Measurements from ENCODE around the gene ST6GALNAC6.

Gene ST6GALNAC6

DNA sequence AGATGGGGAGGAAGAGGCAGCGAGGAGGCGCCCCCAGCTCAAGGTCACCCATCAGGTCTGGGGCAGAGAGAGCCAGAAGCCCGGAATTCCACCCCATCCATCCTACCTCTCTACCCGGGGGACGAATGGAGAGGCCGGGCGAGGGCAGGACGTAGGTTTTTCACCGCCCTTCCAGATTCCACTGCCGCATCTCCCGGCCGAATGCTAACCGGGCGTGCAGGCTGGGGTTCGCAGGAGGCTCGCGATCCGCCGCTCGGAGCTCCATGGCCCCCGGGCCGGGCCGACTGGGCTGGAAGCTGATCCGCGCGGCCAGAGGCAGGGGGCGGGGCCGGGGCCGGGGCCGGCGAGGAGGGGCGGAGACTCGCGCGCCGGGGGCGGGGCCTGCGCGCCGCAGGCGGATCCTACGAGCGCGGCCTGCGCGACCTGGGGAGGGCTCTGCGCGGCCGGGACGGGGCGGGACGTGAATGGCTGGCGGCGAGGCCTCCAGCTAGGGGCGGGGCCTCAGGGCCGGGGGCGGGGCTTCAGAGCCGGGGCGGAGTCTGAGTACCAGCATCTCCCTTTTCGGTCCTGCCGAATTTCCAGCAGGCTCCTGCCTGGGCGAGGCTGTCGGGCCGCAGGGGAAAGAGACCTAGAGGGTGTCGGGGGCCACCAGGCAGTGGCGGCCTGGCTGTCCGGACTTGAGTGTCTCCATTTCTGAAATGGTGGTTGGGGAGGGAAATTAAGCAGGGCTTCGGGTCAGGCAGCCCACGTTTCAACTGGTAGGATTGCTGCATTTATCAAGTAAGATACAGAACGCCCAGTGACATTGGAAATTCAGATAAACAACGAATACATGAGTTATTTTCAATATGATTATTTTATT is 17.5 kb upstream of the ST6GALNAC6 start, which contains the start of gene ST6GALNAC4:
Gene ST6GALNAC4, minus strand, starts transcription at position 322 of the 862 bp plus-strand sequence. CDS start 622 bp downstream, outside the sequence.
- peak; percentile 74 for DNase-seq (ENCODE audit: low read depth, low spot score)

DNA sequence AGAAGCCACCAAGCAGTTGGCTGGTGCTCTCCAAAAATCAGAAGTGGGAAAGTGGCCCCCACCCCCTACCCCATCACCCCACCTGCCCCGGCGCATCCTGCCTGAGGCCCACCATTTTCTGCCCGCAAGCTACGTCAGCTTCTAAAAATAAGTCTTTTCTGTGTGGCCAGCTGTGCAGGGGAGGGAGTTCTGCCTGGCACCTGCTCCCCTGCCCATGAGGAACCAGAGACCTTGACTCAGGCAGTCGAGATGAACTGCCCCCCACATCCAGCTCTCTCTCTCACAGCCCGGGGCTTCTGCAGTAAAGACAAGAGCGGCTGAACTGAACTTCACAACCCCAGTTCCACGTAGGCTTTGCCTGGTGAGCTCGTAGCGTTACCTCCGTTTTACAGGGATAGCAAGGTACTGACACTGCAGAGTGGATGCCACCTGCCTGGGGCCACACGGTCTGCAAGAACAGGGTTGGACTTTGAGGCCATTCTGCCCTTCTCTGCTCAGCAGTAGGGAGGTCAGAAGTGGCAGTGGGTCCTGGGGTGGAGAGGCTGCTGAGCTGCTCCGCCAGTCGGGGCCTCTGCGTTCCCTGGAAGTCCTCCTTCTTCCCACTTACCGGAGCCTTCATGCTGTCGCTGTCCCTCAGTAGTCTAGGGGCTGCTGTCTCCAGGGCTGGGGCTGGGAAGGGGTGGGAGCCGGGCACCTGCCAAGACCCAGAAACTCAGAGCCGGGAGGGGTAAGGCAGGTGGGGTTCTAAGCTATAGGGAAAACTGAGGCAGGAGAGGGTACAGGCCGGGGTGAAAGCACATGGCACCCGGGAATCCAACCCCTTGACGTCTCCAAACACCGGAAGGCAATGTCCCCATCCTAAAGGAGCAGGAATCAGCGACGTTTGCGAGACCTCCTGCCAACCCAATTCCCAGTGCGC is 16.7 kb upstream of the ST6GALNAC6 start:
- no peak for DNase-seq (ENCODE audit: low read depth, low spot score)

DNA sequence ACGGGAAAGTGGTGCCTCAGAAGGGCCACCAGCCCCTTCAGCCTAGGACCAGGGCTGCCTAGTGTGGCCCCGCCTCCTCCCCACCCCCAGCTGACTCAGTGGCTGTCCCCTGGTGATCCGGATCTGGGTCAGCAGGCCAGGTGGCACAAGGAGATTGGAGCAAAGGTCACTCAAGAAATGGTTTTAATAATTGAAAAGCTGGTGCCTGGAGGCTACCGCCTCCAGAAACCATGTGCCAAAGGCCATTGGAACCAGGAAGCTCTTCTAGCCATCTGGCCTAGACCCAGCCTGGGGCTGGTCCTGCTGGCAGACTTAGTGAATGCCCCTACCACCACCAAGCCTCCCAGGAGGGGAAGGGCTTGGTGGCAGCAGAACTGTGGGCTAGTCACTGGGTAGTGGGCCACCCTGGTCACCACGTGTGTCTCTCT is 15.9 kb upstream of the ST6GALNAC6 start:
- DNase-seq (ENCODE audit: low read depth, low spot score), result no peak

- no peak for DNase-seq (ENCODE audit: low read depth, low spot score)
Measured at GRCh38 chr9:127913682-127914081, 14.3 kb upstream of the ST6GALNAC6 start.

DNA sequence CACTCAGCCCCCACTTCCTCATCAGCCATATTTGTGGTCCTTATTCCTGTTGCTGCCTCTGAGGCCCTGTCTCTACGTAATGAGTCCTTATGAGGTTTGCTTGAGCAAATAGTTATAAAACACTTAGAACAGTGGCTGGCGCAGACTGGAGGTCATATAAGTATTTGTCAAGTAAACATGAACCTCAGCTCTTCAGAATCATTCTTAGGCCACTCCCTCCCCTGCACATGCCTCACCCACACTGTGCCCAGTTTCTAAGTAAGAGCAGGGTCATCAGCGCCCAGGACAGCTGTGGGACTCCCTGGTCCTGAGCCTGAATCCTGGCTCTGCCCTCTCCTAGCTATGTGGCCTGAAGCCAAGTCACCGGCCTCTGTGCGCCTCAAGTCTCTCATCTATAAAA is 13.5 kb upstream of the ST6GALNAC6 start:
- DNase-seq (ENCODE audit: low read depth, low spot score), result no peak

- no peak for DNase-seq (ENCODE audit: low read depth, low spot score)
Measured at GRCh38 chr9:127912296-127912695, 12.9 kb upstream of the ST6GALNAC6 start.

GRCh38 chr9:127910613-127911205 is 11.3 kb upstream of the ST6GALNAC6 start:
- no peak for DNase-seq (ENCODE audit: low read depth, low spot score)

GRCh38 chr9:127909839-127910273 is 10.5 kb upstream of the ST6GALNAC6 start:
- no peak for DNase-seq (ENCODE audit: low read depth, low spot score)

DNA sequence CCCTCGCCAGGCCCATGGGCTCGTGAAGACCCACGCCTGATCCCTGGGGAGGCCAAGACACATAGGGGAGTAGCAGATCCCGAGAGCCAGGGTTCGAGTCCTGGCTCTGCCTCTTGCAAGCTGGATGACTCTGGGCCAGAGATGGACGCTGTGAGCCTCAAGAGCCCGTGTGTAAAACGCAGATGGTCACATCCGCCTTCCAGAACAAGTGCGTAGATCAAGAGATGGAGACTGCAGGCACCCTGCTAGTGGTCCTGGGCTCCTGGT is 9.2 kb upstream of the ST6GALNAC6 start:
- no peak for DNase-seq (ENCODE audit: low read depth, low spot score)

- no peak for DNase-seq (ENCODE audit: low read depth, low spot score)
Measured at GRCh38 chr9:127907867-127908659, 8.7 kb upstream of the ST6GALNAC6 start.

DNA sequence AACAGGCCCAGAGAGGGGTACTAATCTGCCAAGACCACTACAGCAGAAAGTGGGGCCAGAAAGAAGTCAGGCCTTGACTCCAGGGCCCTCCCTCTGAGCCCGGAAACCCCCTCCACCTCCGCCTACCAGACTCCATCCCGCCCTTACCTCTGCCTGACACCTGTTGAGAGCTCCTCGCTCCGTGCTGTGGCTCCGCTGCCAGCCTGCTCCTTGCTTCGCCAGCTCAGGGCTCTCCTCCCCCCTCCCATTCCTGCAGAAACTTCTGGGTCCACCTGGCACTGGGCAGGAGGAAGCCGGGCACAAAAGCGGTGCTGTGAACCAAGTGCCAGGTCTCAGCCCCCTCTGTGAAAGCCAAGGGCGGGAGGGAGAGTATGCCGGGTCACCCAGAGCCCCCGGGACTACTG is 6.4 kb upstream of the ST6GALNAC6 start:
- DNase-seq (ENCODE audit: low read depth, low spot score), result no peak

- no peak for DNase-seq (ENCODE audit: low read depth, low spot score)
Measured at GRCh38 chr9:127905004-127905728, 5.8 kb upstream of the ST6GALNAC6 start.

DNA sequence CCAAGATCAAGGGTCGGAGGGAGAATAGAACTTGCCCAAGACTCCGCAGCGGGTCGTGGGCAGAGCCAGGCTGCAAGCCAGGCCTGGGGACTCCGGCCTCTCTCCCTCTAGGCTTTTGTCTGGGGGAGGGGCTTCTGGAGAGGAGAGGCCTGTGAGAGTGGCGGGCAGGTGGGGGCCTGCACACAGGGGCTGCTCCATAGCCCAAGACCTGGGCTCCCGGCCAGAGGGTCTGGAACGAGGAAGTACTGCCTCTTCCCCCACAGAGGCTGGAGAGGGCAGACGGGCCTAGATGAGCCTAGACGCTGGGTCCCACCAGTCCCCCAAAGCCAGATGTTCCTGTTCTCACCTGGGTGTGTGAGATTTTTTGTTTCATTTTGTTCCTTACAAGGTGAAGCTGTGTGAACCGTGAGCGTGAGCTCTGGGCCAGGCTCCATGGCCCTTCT is 5.2 kb upstream of the ST6GALNAC6 start:
- peak; percentile 56 for DNase-seq (ENCODE audit: low read depth, low spot score)

DNA sequence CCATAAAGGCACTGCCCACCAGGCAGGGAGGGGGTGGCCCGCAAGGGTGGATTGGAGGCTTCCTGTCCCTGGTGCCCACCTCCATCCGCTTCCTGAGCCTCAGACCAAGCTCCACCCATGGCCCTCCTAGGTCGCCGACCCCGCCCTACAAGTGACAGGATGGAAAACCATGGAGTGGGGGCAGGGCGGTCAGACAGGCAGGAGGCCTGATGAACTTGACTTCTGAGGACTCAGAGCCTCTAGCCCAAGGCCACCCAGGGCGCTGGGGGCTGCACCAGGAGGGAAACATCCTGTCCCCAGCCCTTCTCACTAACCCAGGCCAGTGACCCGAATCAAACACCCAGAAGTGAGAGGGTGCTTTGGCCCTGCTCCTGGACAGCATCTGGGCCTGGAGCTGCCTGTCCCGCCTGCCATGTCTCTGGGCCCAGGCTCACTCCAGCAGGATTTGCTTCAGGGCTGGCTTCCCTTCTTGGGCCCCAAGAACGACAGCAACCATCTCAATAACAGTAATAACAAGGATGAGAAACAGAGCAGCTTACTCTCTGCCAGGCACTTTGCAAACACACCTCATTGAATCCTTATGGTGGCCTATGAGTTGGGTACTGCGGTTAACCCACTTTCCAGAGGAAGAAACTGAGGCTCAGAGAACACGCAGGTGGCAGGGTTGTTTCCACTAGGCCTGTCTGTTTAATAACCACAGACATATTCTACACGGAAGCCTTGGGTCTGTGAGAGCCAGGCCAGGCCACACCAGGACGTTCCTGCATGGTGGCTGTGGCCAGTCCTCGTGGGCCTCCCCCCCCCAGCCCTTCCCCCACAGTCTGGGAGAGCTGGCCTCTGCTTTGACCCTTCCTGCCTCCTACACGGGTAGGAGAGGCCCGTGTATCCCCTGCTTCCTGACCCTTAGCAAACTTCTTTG is 4.4 kb upstream of the ST6GALNAC6 start:
- DNase-seq (ENCODE audit: low read depth, low spot score), result peak; percentile 72

DNA sequence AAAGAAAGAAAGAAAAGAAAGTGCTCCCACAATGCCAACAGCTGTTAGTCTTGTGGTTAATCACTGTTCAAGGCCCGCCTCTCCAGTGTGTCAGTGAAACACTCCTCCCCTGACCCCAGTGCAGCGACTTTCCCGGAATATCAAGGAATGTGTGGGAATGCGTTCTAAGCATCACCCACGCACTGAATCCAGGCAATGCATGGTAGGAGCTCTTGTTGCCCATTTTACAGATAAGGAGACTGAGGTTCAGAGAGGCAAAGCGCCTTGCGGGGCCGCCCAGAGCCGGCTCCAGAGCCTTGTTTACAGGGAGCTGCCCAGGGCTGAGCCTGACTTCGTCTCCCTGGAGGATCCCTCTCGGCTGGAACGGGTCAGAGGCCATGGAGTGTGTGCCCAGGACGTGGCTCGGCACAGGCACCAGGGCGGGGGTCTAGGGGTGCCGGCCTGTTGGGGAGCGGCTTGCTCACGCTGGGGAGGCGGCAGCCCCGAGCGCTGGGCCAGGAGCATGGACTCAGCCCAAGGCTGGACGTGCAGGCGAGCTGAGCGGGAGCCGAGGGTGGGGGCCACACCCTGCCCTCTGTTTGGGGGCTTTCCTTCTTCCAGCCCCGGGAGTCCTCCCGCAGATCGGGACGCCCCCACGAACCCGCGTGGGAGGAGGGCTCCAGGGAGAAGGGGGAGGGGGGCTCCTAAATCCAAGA is 823 bp downstream of the ST6GALNAC6 start:
- no peak for DNase-seq (ENCODE audit: low read depth, low spot score)

GRCh38 chr9:127897193-127897692 is 2.2 kb downstream of the ST6GALNAC6 start:
- peak; percentile 76 for DNase-seq (ENCODE audit: low read depth, low spot score)

- DNase-seq (ENCODE audit: low read depth, low spot score), result no peak
Measured at GRCh38 chr9:127896395-127897192, 2.8 kb downstream of the ST6GALNAC6 start.

GRCh38 chr9:127895811-127896210 is 3.6 kb downstream of the ST6GALNAC6 start:
- DNase-seq (ENCODE audit: low read depth, low spot score), result no peak

All from ELF-1 (cell line).